GM12872 (cell line): ENCODE data around the gene HNF1B.

ENCODE experiments used
- CTCF ChIP-seq: IDR thresholded peaks from 3 replicates; pipeline ENCODE4 v1.5.1; 2011; ENCODE audit warnings: low read depth, mild to moderate bottlenecking, low read length, moderate library complexity; ENCODE audit not compliant: insufficient read depth

HNF1B gene

GRCh38 chr17:37637956-37638355 lies 106.9 kb downstream of the HNF1B start:
- no peak for TF ChIP-seq CTCF
